Heart left ventricle (tissue), 16 donors: Measurements from ENCODE around the gene FOXN1. TPM values are rescaled to one million over a fixed set of nuclear protein-coding genes. Genes with fewer than 3 reads are reported as not detected.

Experiments
- ATAC-seq, 4 donors: fragments of 200-7000 bp; cut with Tn5 transposase; one replicate each; pipeline ENCODE4 v1.9.1; 2020 to 2022; ENCODE audit warnings: moderate library complexity in 4 of 4, mild to moderate bottlenecking in 3 of 4, moderate number of reproducible peaks in 1 of 4
- DNase-seq, 5 donors: peaks; one replicate each; pipeline ENCODE4 v3.0.0-alpha.2; 2020
- H3K27ac ChIP-seq, 12 donors: fragments of 200-600 bp; sonication (generic) in 4 of 12; one replicate each; pipeline versions ENCODE4 v1.5.0 to v1.8.0; 2016 to 2022; ENCODE audit warnings: mild to moderate bottlenecking in 2 of 12
- H3K27me3 ChIP-seq, 9 donors: fragments of 200-600 bp; sonication (generic) in 2 of 9; one replicate each; pipeline versions ENCODE4 v1.5.1 to v1.8.0; 2016 to 2022; ENCODE audit warnings: mild to moderate bottlenecking in 3 of 9
- H3K36me3 ChIP-seq, 9 donors: fragments of 200-600 bp; sonication (generic) in 2 of 9; one replicate each; pipeline versions ENCODE4 v1.5.0 to v1.8.0; 2018 to 2022; ENCODE audit warnings: mild to moderate bottlenecking in 2 of 9
- H3K4me1 ChIP-seq, 12 donors: fragments of 200-600 bp; sonication (generic) in 4 of 12; one replicate each; pipeline versions ENCODE4 v1.5.0 to v1.8.0; 2016 to 2022; ENCODE audit warnings: mild to moderate bottlenecking in 3 of 12
- H3K4me3 ChIP-seq, 12 donors: fragments of 200-600 bp; sonication (generic) in 4 of 12; one replicate each; pipeline versions ENCODE4 v1.5.0 to v1.8.0; 2017 to 2022; ENCODE audit warnings: mild to moderate bottlenecking in 9 of 12, moderate library complexity in 4 of 12
- H3K9me3 ChIP-seq, 12 donors: fragments of 200-600 bp; sonication (generic) in 4 of 12; one replicate each; pipeline versions ENCODE4 v1.5.0 to v1.8.0; 2016 to 2022; ENCODE audit warnings: mild to moderate bottlenecking in 1 of 12
- POLR2A ChIP-seq, 2 donors: fragments of 450-650 bp; IDR thresholded peaks; one replicate each; pipeline ENCODE4 v1.6.1; 2017; ENCODE audit warnings: antibody characterized with exemption in 2 of 2, mild to moderate bottlenecking in 2 of 2, moderate library complexity in 2 of 2
- WGBS, 4 donors: extraction: QIAGEN DNeasy Blood & Tissue Kit in 2 of 4; methylation state at CpG; one replicate each; pipeline versions ENCODE4 v1.1.5 to v1.1.7; 2013 to 2018; 5-methylcytosine and 5-hydroxymethylcytosine counted together
- intact Hi-C, 10 donors: fragments of 100-400 bp; cut with DNase I; formaldehyde crosslinking; loops; one replicate each; pipeline versions ENCODE4 v1.11.1 to v1.14.2; 2022
- polyA plus RNA-seq, 2 donors: library from polyadenylated mRNA; stranded (reverse); fragments of 200-250 nt; gene quantifications; one replicate each; pipeline ENCODE4 v1.2.3, GENCODE V29; 2013
- total RNA-seq, 9 donors: library from RNA; depleted of rRNA in 2 of 9; stranded (reverse); fragments of >200 nt in 2 of 9; fragmentation: NEBNext Ultra II Directional in 3 of 9; extraction: Animal tissue kit (Norgen Biotek cat#: 25700) in 3 of 9; gene quantifications; one replicate each; pipeline versions ENCODE4 v1.1.0 to v1.2.4, GENCODE V29; 2016 to 2023
- TF ChIP-seq, protein P1 (sequence below), 12 donors: fragments of 200-600 bp; sonication (generic) in 4 of 12; IDR thresholded peaks; one replicate each; pipeline versions ENCODE4 v1.5.0 to v1.8.0; 2018 to 2022; ENCODE audit warnings: antibody characterized with exemption in 12 of 12, mild to moderate bottlenecking in 5 of 12
- donor health status: ischemic (EF 13 %, LVEDD 7.1; RV severe dilation, severe dysfunction).
- donor health status: healthy with polysubstance abuse.
- donor health status: DM: no; HTN: yes; CAD: no.
- donor health status: DM: no; HTN: no; CAD: no.
- donor health status: ischemic (EF 25% LVEDD 6.9; RV normal size, moderate dysfunction).
- donor health status: ischemic (EF 25% LVEDD 5.7; RV mildly dilated, moderate dysfunction).
- donor health status: healthy.
- donor health status: DM: yes; HTN: yes; CAD: no.
- donor health status: ischemic (EF 35%, LVEDD 5.7; RV mildly dilated, moderate dysfunction).
- donor health status: nonischemic (EF 11% LVEDD 7.7; RV severe dilation, severe dysfunction).
- donor health status: DM: yes; HTN: yes; CAD: no.
- donor health status: PGD.
- donor health status: ischemic (EF 29% LVEDD 5.4; RV normal size, mild dysfunction).
- donor health status: nonischemic (EF 23%, LVEDD 6.1; RV moderate dilation, normal function).

The FOXN1 gene
- total and polyA plus RNA-seq, 11 donors, result not detected

- Histone ChIP-seq H3K36me3 (no peaks in the 10 kb centered on the region), H3K27ac (no peak overlapping the region), H3K27me3 (peaks cover 0 to 43% (median 16%) of the 10 kb centered on the region in 9 donors), H3K9me3 (no peaks in the 10 kb centered on the region), H3K4me1 (no peaks in the 10 kb centered on the region), H3K4me3 (no peak overlapping the region)
- intact Hi-C loops, result no loop called here
- no peak for TF ChIP-seq POLR2A (IDR thresholded peaks at IDR 0.05)
- TF ChIP-seq, protein P1, sequence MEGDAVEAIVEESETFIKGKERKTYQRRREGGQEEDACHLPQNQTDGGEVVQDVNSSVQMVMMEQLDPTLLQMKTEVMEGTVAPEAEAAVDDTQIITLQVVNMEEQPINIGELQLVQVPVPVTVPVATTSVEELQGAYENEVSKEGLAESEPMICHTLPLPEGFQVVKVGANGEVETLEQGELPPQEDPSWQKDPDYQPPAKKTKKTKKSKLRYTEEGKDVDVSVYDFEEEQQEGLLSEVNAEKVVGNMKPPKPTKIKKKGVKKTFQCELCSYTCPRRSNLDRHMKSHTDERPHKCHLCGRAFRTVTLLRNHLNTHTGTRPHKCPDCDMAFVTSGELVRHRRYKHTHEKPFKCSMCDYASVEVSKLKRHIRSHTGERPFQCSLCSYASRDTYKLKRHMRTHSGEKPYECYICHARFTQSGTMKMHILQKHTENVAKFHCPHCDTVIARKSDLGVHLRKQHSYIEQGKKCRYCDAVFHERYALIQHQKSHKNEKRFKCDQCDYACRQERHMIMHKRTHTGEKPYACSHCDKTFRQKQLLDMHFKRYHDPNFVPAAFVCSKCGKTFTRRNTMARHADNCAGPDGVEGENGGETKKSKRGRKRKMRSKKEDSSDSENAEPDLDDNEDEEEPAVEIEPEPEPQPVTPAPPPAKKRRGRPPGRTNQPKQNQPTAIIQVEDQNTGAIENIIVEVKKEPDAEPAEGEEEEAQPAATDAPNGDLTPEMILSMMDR (IDR thresholded peaks at IDR 0.05), result no peak
- no peak for DNase-seq
- WGBS, 4 donors, result 59 to 68% (median 65%) methylated on average over 6 to 7 of the region's 7 CpGs
- no peak for ATAC-seq
These were observed 7.3 kb downstream of the FOXN1 start for GRCh38 chr17:28513476-28513875.

GRCh38 chr17:28514561-28515002, 8.4 kb downstream of the FOXN1 start:
- Histone ChIP-seq H3K4me1 (no peaks in the 10 kb centered on the region), H3K27me3 (peaks cover 0 to 36% (median 10%) of the 10 kb centered on the region in 9 donors), H3K36me3 (no peaks in the 10 kb centered on the region), H3K9me3 (no peaks in the 10 kb centered on the region), H3K4me3 (no peak overlapping the region), H3K27ac (no peak overlapping the region)
- intact Hi-C loops, result no loop called here
- WGBS, 4 donors, result 60 to 74% (median 66%) methylated on average over 11 to 16 of the region's 16 CpGs
- ATAC-seq (no peak), DNase-seq (no peak)
- TF ChIP-seq, protein P1 (IDR thresholded peaks at IDR 0.05), result no peak
- no peak for TF ChIP-seq POLR2A (IDR thresholded peaks at IDR 0.05)

- Histone ChIP-seq H3K36me3 (no peaks in the 10 kb centered on the region), H3K4me1 (no peaks in the 10 kb centered on the region), H3K27me3 (peaks cover 0 to 30% (median 10%) of the 10 kb centered on the region in 9 donors), H3K27ac (no peak overlapping the region), H3K9me3 (no peaks in the 10 kb centered on the region), H3K4me3 (no peak overlapping the region)
- no peak for ATAC-seq
- intact Hi-C loops, result no loop called here
- 94 to 100% (median 97%) methylated on average over 1 of the region's 1 CpG for WGBS, 4 donors
- TF ChIP-seq, protein P1 (IDR thresholded peaks at IDR 0.05), result no peak
- TF ChIP-seq POLR2A (IDR thresholded peaks at IDR 0.05), result no peak
- no peak for DNase-seq
These were observed 9.4 kb downstream of the FOXN1 start for GRCh38 chr17:28515518-28515917.

GRCh38 chr17:28518132-28518531, 12.0 kb downstream of the FOXN1 start:
- Histone ChIP-seq H3K9me3 (no peaks in the 10 kb centered on the region), H3K36me3 (no peaks in the 10 kb centered on the region), H3K27me3 (peaks cover 0 to 16% (median 6%) of the 10 kb centered on the region in 9 donors), H3K4me1 (no peaks in the 10 kb centered on the region), H3K27ac (no peak overlapping the region), H3K4me3 (no peak overlapping the region)
- intact Hi-C loops, result no loop called here
- DNase-seq (no peak), ATAC-seq (no peak)
- TF ChIP-seq, protein P1 (IDR thresholded peaks at IDR 0.05), result no peak
- no peak for TF ChIP-seq POLR2A (IDR thresholded peaks at IDR 0.05)
- WGBS, 4 donors, result 67 to 79% (median 72%) methylated on average over 6 of the region's 6 CpGs
